Measurements from ENCODE around the gene RMRP. TPM values are rescaled to one million over a fixed set of nuclear protein-coding genes. Genes with fewer than 3 reads are reported as not detected.
A peak's percentile ranks its signal among the peaks of the same experiment; 100 is the strongest.

RMRP gene
- total RNA-seq, 2 experiments from 2014 or later, result 12,624 to 26,575 TPM

- Histone ChIP-seq H3K9me3 (ENCODE audit: low read length) (no peaks in the 10 kb centered on the region), H3K9me2 (ENCODE audit: insufficient read depth, low read length) (no peaks in the 10 kb centered on the region), H3K27ac (ENCODE audit: low read depth, low read length, poor library complexity, severe bottlenecking) (peak overlapping the region; percentile 13), H3K36me3 (ENCODE audit: insufficient read depth, low read length) (no peaks in the 10 kb centered on the region), H4K20me1 (ENCODE audit: insufficient read depth, low read length) (no peaks in the 10 kb centered on the region), H3K4me2 (ENCODE audit: low read length) (peak overlapping the region; percentile 55), H3K79me2 (ENCODE audit: insufficient read depth, low read depth, low read length) (no peaks in the 10 kb centered on the region), H3K4me3 (ENCODE audit: low read depth, low read length, poor library complexity, severe bottlenecking) (peak overlapping the region; percentile 26), H2AFZ (ENCODE audit: low read length) (peak overlapping the region; percentile 24), H3K4me1 (ENCODE audit: insufficient read depth, low read length, poor library complexity, severe bottlenecking) (peaks cover 30% of the 10 kb centered on the region)
- TF ChIP-seq EZH2phosphoT487 (IDR thresholded peaks at IDR 0.05; ENCODE audit: borderline replicate concordance, low read depth, low read length), result no peak
- TF ChIP-seq CTCF (conservative IDR thresholded peaks at IDR 0.05; ENCODE audit: low read length), result no peak
- ChIA-PET CTCF (ENCODE audit: unreplicated experiment) (interaction anchor here (0.9 to 1.0 kb wide), 3 partner anchors 11 to 61 kb away, joined by 3 to 5 read pairs (median 4); partner anchors contain the start of gene ARHGEF39), POLR2A (interaction anchor here (0.6 to 2.2 kb wide), 9 partner anchors 9 to 908 kb away, joined by 3 to 13 read pairs (median 5); partner anchors contain the start of genes ARHGEF39 and TPM2)
- DNase-seq (ENCODE audit: low spot score), result peak; percentile 85
- BruUV-seq (replicated peaks), result no TSS peak
- intact Hi-C loops (cut with micrococcal nuclease; ENCODE audit: unreplicated experiment), result no loop called here
Measured at GRCh38 chr9:35680331-35681105, 22.7 kb upstream of the RMRP start.

GRCh38 chr9:35679766-35680330, 22.0 kb upstream of the RMRP start:
- H3K4me1 ChIP-seq (ENCODE audit: insufficient read depth, low read length, poor library complexity, severe bottlenecking), result peaks cover 30% of the 10 kb centered on the region
- no peaks in the 10 kb centered on the region for H3K9me2 ChIP-seq (ENCODE audit: insufficient read depth, low read length)
- peak overlapping the region; percentile 26 for H3K4me3 ChIP-seq (ENCODE audit: low read depth, low read length, poor library complexity, severe bottlenecking)
- no peaks in the 10 kb centered on the region for H4K20me1 ChIP-seq (ENCODE audit: insufficient read depth, low read length)
- ChIA-PET POLR2A (interaction anchor here (0.6 to 2.2 kb wide), 6 partner anchors 8 to 45 kb away, joined by 4 to 13 read pairs (median 7); partner anchors contain the start of gene ARHGEF39), CTCF (ENCODE audit: unreplicated experiment) (interaction anchor here (0.6 kb wide), 1 partner anchor 33 kb away, joined by 3 read pairs; no protein-coding TSS in a partner anchor)
- no peak overlapping the region for H3K27ac ChIP-seq (ENCODE audit: low read depth, low read length, poor library complexity, severe bottlenecking)
- BruUV-seq (replicated peaks), result no TSS peak
- no peak for DNase-seq (ENCODE audit: low spot score)
- intact Hi-C loops (cut with micrococcal nuclease; ENCODE audit: unreplicated experiment), result no loop called here
- no peaks in the 10 kb centered on the region for H3K36me3 ChIP-seq (ENCODE audit: insufficient read depth, low read length)
- TF ChIP-seq EZH2phosphoT487 (IDR thresholded peaks at IDR 0.05; ENCODE audit: borderline replicate concordance, low read depth, low read length), result no peak
- no peak for TF ChIP-seq CTCF (conservative IDR thresholded peaks at IDR 0.05; ENCODE audit: low read length)
- H3K79me2 ChIP-seq (ENCODE audit: insufficient read depth, low read depth, low read length), result no peaks in the 10 kb centered on the region
- no peaks in the 10 kb centered on the region for H3K9me3 ChIP-seq (ENCODE audit: low read length)
- H3K4me2 ChIP-seq (ENCODE audit: low read length), result peak overlapping the region; percentile 55
- H2AFZ ChIP-seq (ENCODE audit: low read length), result peak overlapping the region; percentile 24; the same call in 1 of the 2 replicates
